Left lung (tissue), 10 donors: ENCODE measurements around the gene LRIT2. TPM values are rescaled to one million over a fixed set of nuclear protein-coding genes. Genes with fewer than 3 reads are reported as not detected.

Experiments
- ATAC-seq: fragments of 200-7000 bp; cut with Tn5 transposase; one replicate; pipeline ENCODE4 v1.9.1; 2020; ENCODE audit warnings: moderate library complexity
- DNase-seq, 4 donors: peaks; one replicate each; pipeline ENCODE4 v3.0.0-alpha.2; 2013 to 2020
- H3K27ac ChIP-seq, 2 donors: fragments of 200-600 bp; sonication (generic) in 1 of 2; one replicate each; pipeline versions ENCODE4 v1.5.0 to v1.8.0; 2020 to 2021
- H3K27me3 ChIP-seq, 2 donors: fragments of 200-600 bp; sonication (generic) in 1 of 2; one replicate each; pipeline versions ENCODE4 v1.5.0 to v1.8.0; 2020 to 2021
- H3K36me3 ChIP-seq, 2 donors: fragments of 200-600 bp; sonication (generic) in 1 of 2; one replicate each; pipeline versions ENCODE4 v1.5.0 to v1.8.0; 2020 to 2021
- H3K4me1 ChIP-seq, 2 donors: fragments of 200-600 bp; one replicate each; pipeline ENCODE4 v1.8.0; 2021
- H3K4me3 ChIP-seq, 2 donors: fragments of 200-600 bp; sonication (generic) in 1 of 2; one replicate each; pipeline versions ENCODE4 v1.5.0 to v1.8.0; 2020 to 2021; ENCODE audit warnings: mild to moderate bottlenecking in 1 of 2
- H3K9me3 ChIP-seq, 2 donors: fragments of 200-600 bp; sonication (generic) in 1 of 2; one replicate each; pipeline versions ENCODE4 v1.5.0 to v1.8.0; 2020 to 2021
- intact Hi-C, 2 donors: fragments of 100-400 bp; cut with DNase I; formaldehyde crosslinking; loops; one replicate each; pipeline versions ENCODE4 v1.11.2 to v1.14.2; 2022
- polyA plus RNA-seq, 6 donors: library from polyadenylated mRNA; unstranded; fragments of 120-200 nt; gene quantifications; one replicate each; pipeline ENCODE4 v1.2.1, GENCODE V29; 2013; ENCODE audit not compliant: insufficient read length in 6 of 6
- total RNA-seq, 2 donors: library from RNA; stranded (reverse); fragmentation: NEBNext Ultra II Directional; extraction: Animal tissue kit (Norgen Biotek cat#: 25700); gene quantifications; one replicate each; pipeline ENCODE4 v1.2.1, GENCODE V29; 2021
- TF ChIP-seq, protein P1 (sequence below), 2 donors: fragments of 200-600 bp; sonication (generic) in 1 of 2; IDR thresholded peaks; one replicate each; pipeline versions ENCODE4 v1.5.0 to v1.8.0; 2021; ENCODE audit warnings: antibody characterized with exemption in 2 of 2
- donor health status: DM: no; HTN: yes; CAD: no.
- donor health status: DM: no; HTN: no; CAD: no.

LRIT2 gene
- total and polyA plus RNA-seq, 8 donors: not detected

DNA sequence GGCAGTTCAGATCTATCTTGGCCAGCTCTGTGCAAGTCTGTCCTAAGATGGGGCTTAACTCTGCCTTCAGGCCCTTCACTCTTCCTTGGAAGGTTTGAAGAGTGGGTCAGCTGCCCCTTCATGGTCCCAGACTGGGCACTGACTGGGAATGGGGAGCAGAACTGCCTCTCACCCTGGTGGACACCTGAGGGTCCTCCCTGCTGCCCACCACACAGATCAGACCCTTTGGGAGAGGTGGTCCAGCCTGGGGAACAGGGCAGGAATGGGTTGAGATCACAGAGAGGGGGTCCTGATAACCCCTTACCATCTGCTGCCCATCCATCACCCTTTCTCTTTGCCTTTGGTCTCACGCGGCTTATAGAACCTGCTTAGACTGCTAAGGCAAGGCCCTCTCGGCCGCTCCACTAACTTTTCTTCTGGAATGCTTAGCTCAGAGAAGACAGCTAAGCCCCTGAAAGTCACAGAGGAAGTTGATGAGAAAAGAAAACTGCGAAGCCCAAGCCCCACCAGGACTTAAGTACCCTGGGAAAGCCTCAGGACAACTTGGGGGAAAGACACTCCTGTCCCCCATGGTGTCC, 31.4 kb downstream of the LRIT2 start:
- peaks cover 9 to 14% of the 10 kb centered on the region in 2 donors for H3K4me1 ChIP-seq
- no peaks in the 10 kb centered on the region for H3K9me3 ChIP-seq
- ATAC-seq (no peak), DNase-seq (peak in 1 of 4 donors; percentile 18)
- H3K27me3 ChIP-seq: peaks cover 26 to 85% of the 10 kb centered on the region in 2 donors
- H3K4me3 ChIP-seq: peak overlapping the region; percentile 13 to 33
- no peak overlapping the region for H3K27ac ChIP-seq
- TF ChIP-seq, protein P1, sequence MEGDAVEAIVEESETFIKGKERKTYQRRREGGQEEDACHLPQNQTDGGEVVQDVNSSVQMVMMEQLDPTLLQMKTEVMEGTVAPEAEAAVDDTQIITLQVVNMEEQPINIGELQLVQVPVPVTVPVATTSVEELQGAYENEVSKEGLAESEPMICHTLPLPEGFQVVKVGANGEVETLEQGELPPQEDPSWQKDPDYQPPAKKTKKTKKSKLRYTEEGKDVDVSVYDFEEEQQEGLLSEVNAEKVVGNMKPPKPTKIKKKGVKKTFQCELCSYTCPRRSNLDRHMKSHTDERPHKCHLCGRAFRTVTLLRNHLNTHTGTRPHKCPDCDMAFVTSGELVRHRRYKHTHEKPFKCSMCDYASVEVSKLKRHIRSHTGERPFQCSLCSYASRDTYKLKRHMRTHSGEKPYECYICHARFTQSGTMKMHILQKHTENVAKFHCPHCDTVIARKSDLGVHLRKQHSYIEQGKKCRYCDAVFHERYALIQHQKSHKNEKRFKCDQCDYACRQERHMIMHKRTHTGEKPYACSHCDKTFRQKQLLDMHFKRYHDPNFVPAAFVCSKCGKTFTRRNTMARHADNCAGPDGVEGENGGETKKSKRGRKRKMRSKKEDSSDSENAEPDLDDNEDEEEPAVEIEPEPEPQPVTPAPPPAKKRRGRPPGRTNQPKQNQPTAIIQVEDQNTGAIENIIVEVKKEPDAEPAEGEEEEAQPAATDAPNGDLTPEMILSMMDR (IDR thresholded peaks at IDR 0.05): no peak
- intact Hi-C loops: no loop called here
- H3K36me3 ChIP-seq: no peaks in the 10 kb centered on the region

DNA sequence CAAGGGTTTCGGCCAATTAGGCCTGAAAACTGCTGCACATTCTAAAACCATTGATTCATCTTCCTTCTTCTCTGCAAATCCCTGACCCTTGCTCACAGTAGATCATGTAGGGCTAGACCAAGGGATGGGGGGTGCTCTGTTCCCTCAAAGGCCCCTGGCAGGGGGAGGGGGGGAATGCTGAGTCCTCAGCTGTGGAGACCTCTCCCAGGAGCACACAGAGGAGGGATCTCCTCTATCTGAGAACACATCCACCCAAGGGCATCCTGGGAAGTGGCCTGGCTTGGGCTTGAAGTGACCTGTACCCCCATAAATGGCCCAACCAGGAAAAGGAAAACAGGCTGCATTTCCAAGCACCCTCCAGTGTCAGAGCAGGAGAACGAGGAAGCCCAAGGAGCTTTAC, 32.0 kb downstream of the LRIT2 start:
- intact Hi-C loops: no loop called here

DNA sequence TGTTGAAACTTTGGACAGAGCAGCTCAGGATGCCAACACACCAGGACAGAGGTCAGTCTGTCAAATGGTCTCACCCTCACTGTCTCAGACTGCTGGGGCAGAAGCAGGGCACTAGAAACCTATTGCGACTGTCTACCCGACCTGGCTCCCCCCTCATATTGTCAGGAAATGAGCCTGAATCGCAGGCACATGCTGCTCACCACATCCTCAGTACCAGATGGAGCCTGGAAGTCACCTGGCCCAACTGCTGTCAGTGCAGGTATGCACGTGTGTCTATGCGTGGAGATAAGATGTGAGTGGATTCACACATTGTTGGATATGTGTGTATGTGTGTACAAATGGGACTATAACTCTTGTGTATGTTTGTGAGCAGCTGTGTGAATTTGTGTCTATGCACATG, 34.2 kb downstream of the LRIT2 start:
- Histone ChIP-seq H3K9me3 (no peaks in the 10 kb centered on the region), H3K36me3 (no peaks in the 10 kb centered on the region), H3K27me3 (peaks cover 26 to 61% of the 10 kb centered on the region in 2 donors), H3K4me1 (peaks cover 9 to 14% of the 10 kb centered on the region in 2 donors), H3K4me3 (no peak overlapping the region), H3K27ac (no peak overlapping the region)
- peak in 1 of 4 donors; percentile 15 for DNase-seq
- intact Hi-C loops: no loop called here
- ATAC-seq: no peak
- TF ChIP-seq, protein P1 (IDR thresholded peaks at IDR 0.05): no peak

More for the DNA sequence above, 32.0 kb downstream of the LRIT2 start:
- no peak overlapping the region for H3K4me3 ChIP-seq
- ATAC-seq (no peak), DNase-seq (no peak)
- TF ChIP-seq, protein P1 (IDR thresholded peaks at IDR 0.05): no peak
- H3K27me3 ChIP-seq: peaks cover 26 to 83% of the 10 kb centered on the region in 2 donors
- H3K27ac ChIP-seq: no peak overlapping the region
- no peaks in the 10 kb centered on the region for H3K36me3 ChIP-seq
- H3K9me3 ChIP-seq: no peaks in the 10 kb centered on the region
- H3K4me1 ChIP-seq: peaks cover 9 to 14% of the 10 kb centered on the region in 2 donors

DNA sequence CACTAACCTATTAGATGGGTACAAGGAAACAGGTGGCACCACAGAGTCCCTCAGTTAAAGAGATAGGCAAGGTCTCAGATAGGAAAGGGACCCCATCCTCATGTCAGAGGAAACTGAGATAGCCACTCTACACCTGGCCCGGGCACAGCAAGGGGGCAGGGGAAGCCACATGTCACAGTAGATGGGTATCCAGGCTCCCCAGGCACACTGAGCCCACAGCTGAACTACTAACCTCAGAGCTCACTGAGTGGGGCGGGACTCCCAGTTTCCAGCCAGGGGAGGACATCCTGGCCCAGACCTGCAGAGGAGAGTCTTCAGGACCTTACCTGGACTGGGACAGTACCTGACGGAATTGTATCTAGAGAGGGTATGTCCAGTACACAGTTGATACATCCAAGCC, 34.7 kb downstream of the LRIT2 start:
- Histone ChIP-seq H3K4me3 (no peak overlapping the region), H3K27ac (no peak overlapping the region), H3K4me1 (peaks cover 9 to 14% of the 10 kb centered on the region in 2 donors), H3K36me3 (no peaks in the 10 kb centered on the region), H3K9me3 (no peaks in the 10 kb centered on the region), H3K27me3 (peaks cover 21 to 60% of the 10 kb centered on the region in 2 donors)
- intact Hi-C loops: no loop called here
- ATAC-seq: no peak
- TF ChIP-seq, protein P1 (IDR thresholded peaks at IDR 0.05): no peak
- peak in 1 of 4 donors; percentile 12 for DNase-seq

DNA sequence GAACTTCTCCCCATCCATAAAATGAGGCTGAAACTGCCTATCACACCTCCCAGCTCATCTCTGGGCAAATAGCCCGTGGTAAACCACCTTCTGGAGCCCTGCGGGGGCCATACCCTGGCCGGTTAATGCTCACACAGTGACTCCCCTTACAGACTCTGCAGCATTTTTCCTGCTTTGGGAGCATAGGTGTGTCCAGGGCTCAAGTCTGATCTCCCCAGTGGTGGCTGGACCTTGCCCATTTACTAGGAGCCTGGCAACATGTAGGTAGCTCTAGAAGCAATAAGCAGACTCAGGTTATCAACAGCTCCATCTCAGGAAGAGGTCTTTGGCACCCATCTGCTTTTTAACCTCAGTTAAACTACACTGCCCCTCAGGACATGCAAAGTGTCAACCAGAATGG, 36.5 kb downstream of the LRIT2 start:
- no peak overlapping the region for H3K4me3 ChIP-seq
- no peak for ATAC-seq
- H3K36me3 ChIP-seq: no peaks in the 10 kb centered on the region
- DNase-seq: no peak
- intact Hi-C loops: no loop called here
- no peaks in the 10 kb centered on the region for H3K9me3 ChIP-seq
- H3K4me1 ChIP-seq: no peaks in the 10 kb centered on the region
- H3K27ac ChIP-seq: no peak overlapping the region
- H3K27me3 ChIP-seq: peaks cover 3 to 52% of the 10 kb centered on the region in 2 donors
- TF ChIP-seq, protein P1 (IDR thresholded peaks at IDR 0.05): no peak
